Esophagus muscularis mucosa (tissue), 4 donors: ENCODE data around the gene MAGI1. TPM values are rescaled to one million over a fixed set of nuclear protein-coding genes. Genes with fewer than 3 reads are reported as not detected.

Experiments used
- DNase-seq: peaks from one replicate; pipeline ENCODE4 v3.0.0-alpha.2; 2017; ENCODE audit errors: extremely low spot score
- H3K27ac ChIP-seq, 4 donors: fragments of 200-600 bp; sonication (generic); replicated peaks in 1 of 4; 1 replicate in 3 of 4; 2 replicates in 1 of 4; pipeline ENCODE4 v1.5.1; 2016 to 2019; ENCODE audit warnings: mild to moderate bottlenecking in 1 of 4
- H3K27me3 ChIP-seq, 4 donors: fragments of 200-600 bp; sonication (generic); one replicate each; pipeline versions ENCODE4 v1.5.1 to v1.6.0; 2016 to 2019
- H3K36me3 ChIP-seq, 4 donors: fragments of 200-600 bp; sonication (generic); one replicate each; pipeline ENCODE4 v1.5.1; 2016 to 2019
- H3K4me1 ChIP-seq, 4 donors: fragments of 200-600 bp; sonication (generic); one replicate each; pipeline ENCODE4 v1.5.1; 2016 to 2019
- H3K4me3 ChIP-seq, 4 donors: fragments of 200-600 bp; sonication (generic); 1 replicate in 2 of 4; 2 replicates in 2 of 4; pipeline ENCODE4 v1.5.1; 2016 to 2019; ENCODE audit warnings: mild to moderate bottlenecking in 4 of 4, moderate library complexity in 1 of 4
- H3K9me3 ChIP-seq, 4 donors: fragments of 200-600 bp; sonication (generic); 1 replicate in 3 of 4; 2 replicates in 1 of 4; pipeline ENCODE4 v1.5.1; 2016 to 2019
- EP300 ChIP-seq: sonication (generic); formaldehyde crosslinking; IDR thresholded peaks from one replicate; pipeline ENCODE4 v1.6.1; 2017; ENCODE audit warnings: antibody characterized with exemption
- POLR2A ChIP-seq: fragments of 450-650 bp; IDR thresholded peaks from one replicate; pipeline ENCODE4 v1.6.1; 2017; ENCODE audit warnings: antibody characterized with exemption, moderate library complexity, mild to moderate bottlenecking, low read depth
- POLR2AphosphoS5 ChIP-seq, 2 donors: sonication (generic); formaldehyde crosslinking; IDR thresholded peaks; one replicate each; pipeline ENCODE4 v1.6.1; 2017; ENCODE audit warnings: antibody characterized with exemption in 2 of 2
- WGBS: methylation state at CpG from one replicate; pipeline ENCODE4 v1.1.5; 2018; 5-methylcytosine and 5-hydroxymethylcytosine counted together
- intact Hi-C: fragments of 100-400 bp; cut with DNase I; formaldehyde crosslinking; loops from one replicate; pipeline ENCODE4 v1.15.1; 2023
- total RNA-seq, 4 donors: library from RNA; depleted of rRNA; stranded (reverse); fragments of >200 nt; gene quantifications; one replicate each; pipeline versions ENCODE4 v1.1.0 to v1.2.1, GENCODE V29; 2016
- TF ChIP-seq, protein P1 (sequence below), 3 experiments: fragments of 200-600 bp in 2 of 3; fragments of 450-650 bp in 1 of 3; sonication (generic) in 2 of 3; IDR thresholded peaks; one replicate each; pipeline ENCODE4 v1.5.1; 2017 to 2019; ENCODE audit warnings: antibody characterized with exemption in 3 of 3, mild to moderate bottlenecking in 2 of 3, moderate library complexity in 1 of 3

The MAGI1 gene
- total RNA-seq, 4 donors from 2014 or later, result 17.1 to 35.1 (median 25.2) TPM

DNA sequence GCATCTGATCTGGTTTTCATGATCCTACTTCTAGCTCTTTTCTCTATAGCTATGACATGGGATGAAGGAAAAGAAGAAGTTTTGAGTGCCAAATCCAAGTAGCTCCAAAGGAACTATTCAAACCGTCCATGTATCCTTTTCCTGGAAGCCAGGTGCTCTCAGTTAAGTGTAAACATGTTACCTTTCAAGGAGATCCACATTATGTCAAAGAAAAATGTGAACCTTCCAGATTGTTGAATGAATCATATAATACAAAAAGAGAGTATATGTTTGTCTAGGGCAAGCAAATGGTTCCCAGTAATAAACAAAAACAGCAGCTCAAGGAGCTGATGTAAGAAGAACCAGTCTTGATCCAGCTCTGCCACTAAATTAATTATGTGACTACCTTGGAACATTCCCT lies 534.9 kb downstream of the MAGI1 start:
- intact Hi-C loops, result no loop called here
- H3K27ac ChIP-seq, result no peak overlapping the region
- H3K9me3 ChIP-seq, result no peaks in the 10 kb centered on the region
- no peaks in the 10 kb centered on the region for H3K4me1 ChIP-seq
- no peaks in the 10 kb centered on the region for H3K27me3 ChIP-seq
- WGBS, result 77% methylated on average over 1 of the region's 1 CpG
- no peak overlapping the region for H3K4me3 ChIP-seq
- TF ChIP-seq, protein P1, sequence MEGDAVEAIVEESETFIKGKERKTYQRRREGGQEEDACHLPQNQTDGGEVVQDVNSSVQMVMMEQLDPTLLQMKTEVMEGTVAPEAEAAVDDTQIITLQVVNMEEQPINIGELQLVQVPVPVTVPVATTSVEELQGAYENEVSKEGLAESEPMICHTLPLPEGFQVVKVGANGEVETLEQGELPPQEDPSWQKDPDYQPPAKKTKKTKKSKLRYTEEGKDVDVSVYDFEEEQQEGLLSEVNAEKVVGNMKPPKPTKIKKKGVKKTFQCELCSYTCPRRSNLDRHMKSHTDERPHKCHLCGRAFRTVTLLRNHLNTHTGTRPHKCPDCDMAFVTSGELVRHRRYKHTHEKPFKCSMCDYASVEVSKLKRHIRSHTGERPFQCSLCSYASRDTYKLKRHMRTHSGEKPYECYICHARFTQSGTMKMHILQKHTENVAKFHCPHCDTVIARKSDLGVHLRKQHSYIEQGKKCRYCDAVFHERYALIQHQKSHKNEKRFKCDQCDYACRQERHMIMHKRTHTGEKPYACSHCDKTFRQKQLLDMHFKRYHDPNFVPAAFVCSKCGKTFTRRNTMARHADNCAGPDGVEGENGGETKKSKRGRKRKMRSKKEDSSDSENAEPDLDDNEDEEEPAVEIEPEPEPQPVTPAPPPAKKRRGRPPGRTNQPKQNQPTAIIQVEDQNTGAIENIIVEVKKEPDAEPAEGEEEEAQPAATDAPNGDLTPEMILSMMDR (IDR thresholded peaks at IDR 0.05), result no peak
- no peak for TF ChIP-seq EP300
- TF ChIP-seq POLR2AphosphoS5 (IDR thresholded peaks at IDR 0.05), result no peak
- no peak for TF ChIP-seq POLR2A
- no peaks in the 10 kb centered on the region for H3K36me3 ChIP-seq
- DNase-seq, result no peak

DNA sequence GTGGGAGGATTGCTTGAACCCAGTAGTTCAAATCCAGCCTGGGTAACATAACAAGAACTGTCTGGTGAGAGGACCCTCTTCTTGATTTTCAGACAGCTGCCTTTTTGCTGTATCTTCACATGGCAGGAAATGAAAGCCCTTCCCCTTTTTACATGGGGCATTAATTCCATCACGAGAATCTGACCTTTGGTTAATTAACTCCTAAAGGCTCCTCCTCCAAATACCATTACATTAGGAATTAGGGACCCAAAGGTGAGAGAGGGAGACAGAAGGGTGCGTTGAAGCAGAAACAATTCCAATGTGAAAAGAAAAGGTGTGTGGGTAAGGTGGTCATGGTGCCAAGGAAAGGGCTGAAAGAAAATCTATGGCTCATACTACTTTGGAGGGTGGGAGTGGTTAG lies 536.2 kb downstream of the MAGI1 start:
- Histone ChIP-seq H3K36me3 (no peaks in the 10 kb centered on the region), H3K27ac (no peak overlapping the region), H3K4me1 (peaks cover 0 to 4% (median 0%) of the 10 kb centered on the region in 4 donors), H3K27me3 (no peaks in the 10 kb centered on the region), H3K9me3 (no peaks in the 10 kb centered on the region), H3K4me3 (no peak overlapping the region)
- 91% methylated on average over 2 of the region's 2 CpGs for WGBS
- intact Hi-C loops, result no loop called here
- no peak for DNase-seq
- TF ChIP-seq POLR2A (no peak), POLR2AphosphoS5 (IDR thresholded peaks at IDR 0.05) (no peak), EP300 (no peak)
- TF ChIP-seq, protein P1 (IDR thresholded peaks at IDR 0.05), result no peak

DNA sequence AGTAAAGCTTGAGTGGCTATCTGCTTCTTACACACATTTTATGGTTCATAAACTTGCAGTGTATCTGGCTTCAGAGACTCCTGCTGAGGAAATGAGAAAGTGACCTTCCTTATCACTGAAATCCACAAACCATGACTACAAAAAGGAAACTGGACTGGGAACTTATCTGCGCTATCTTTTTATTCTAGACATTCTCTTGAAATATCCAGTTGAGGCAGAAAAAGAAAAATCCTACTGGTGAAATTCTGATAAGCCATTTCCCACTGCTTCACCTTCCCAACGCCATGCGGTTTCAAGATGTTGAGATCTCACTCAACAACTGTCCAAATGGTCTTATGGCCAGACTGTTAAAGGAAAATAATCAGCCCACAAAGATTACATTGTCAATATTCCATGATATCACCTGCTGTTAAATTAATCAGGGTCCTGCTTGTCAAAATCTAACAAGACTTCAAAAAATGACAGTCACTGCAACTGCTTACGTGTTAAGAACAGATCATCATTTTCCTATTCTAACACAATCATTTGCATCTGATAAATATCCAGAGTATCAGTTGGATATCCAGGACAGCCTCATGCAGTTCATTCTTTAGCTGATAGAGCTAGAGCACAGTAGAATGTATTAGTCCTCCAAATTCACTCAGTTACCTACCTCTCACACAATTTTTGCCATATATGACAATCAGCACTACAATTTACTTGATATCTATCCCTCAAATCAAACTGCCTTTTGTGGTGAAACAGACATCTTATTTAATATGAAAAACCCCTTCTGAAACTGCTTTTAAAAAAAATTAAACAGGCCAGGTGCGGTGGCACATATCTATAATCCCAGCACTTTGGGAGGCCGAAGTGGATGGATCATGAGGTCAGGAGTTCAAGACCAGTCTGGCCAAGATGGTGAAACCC lies 538.1 kb downstream of the MAGI1 start:
- Histone ChIP-seq H3K4me1 (peaks cover 0 to 7% (median 5%) of the 10 kb centered on the region in 4 donors), H3K36me3 (no peaks in the 10 kb centered on the region), H3K27me3 (no peaks in the 10 kb centered on the region), H3K9me3 (no peaks in the 10 kb centered on the region), H3K4me3 (no peak overlapping the region), H3K27ac (no peak overlapping the region)
- no peak for DNase-seq
- 96% methylated on average over 6 of the region's 6 CpGs for WGBS
- intact Hi-C loops, result no loop called here
- no peak for TF ChIP-seq POLR2AphosphoS5 (IDR thresholded peaks at IDR 0.05)
- TF ChIP-seq, protein P1 (IDR thresholded peaks at IDR 0.05), result no peak
- no peak for TF ChIP-seq EP300
- no peak for TF ChIP-seq POLR2A

DNA sequence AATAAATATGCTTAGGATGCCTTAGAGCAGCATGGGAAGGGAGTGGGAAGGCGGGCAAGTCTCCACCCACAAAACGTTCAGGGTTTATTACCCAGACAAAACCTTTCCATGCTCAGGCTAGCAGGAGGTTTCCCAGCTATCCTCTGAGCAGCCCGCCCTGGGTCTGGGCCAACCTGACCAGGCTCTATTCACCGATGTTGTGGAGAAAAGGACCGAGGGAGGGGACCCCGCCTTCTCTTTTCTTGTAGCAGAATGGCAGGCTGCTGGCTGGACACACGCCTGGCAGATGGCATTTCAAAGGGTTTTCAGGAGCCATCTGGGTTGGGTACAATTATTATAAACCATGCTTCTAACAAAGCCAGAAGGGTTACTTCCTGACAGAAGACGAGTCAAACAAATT lies 540.9 kb downstream of the MAGI1 start:
- no peak for DNase-seq
- H3K4me3 ChIP-seq, result no peak overlapping the region
- intact Hi-C loops, result no loop called here
- H3K9me3 ChIP-seq, result no peaks in the 10 kb centered on the region
- H3K4me1 ChIP-seq, result peaks cover 0 to 15% (median 12%) of the 10 kb centered on the region in 4 donors
- H3K36me3 ChIP-seq, result no peaks in the 10 kb centered on the region
- 80% methylated on average over 8 of the region's 8 CpGs for WGBS
- no peak for TF ChIP-seq POLR2AphosphoS5 (IDR thresholded peaks at IDR 0.05)
- TF ChIP-seq EP300, result no peak
- TF ChIP-seq, protein P1 (IDR thresholded peaks at IDR 0.05), result no peak
- no peak for TF ChIP-seq POLR2A
- no peaks in the 10 kb centered on the region for H3K27me3 ChIP-seq
- H3K27ac ChIP-seq, result no peak overlapping the region
